HG03039 (cell line): Measurements from ENCODE around the gene METTL21A.
"Not testable (repeated sequence)": the region's sequence is repeated elsewhere in the genome, so short reads cannot be mapped to it uniquely, and the experiment has no call there.

ENCODE experiments used
- ATAC-seq: cut with Tn5 transposase; IDR thresholded peaks from one replicate; pipeline ENCODE4 v1.9.1; 2021; ENCODE audit warnings: mild to moderate bottlenecking, moderate library complexity; ENCODE audit not compliant: unreplicated experiment

METTL21A gene

GRCh38 chr2:207625014-207625907 lies at the start of gene METTL21A:
TSS of gene METTL21A (minus strand) at chr2:207625394. CDS start at chr2:207624375, 1,019 bp downstream.
- peak; percentile 63 for ATAC-seq

- ATAC-seq: no peak
Measured at GRCh38 chr2:207674826-207675225, 49.6 kb upstream of the METTL21A start.

- ATAC-seq: no peak
Measured at GRCh38 chr2:207674266-207674774, 49.1 kb upstream of the METTL21A start.

- no peak for ATAC-seq
Measured at GRCh38 chr2:207673431-207673830, 48.2 kb upstream of the METTL21A start.

- ATAC-seq: no peak
Measured at GRCh38 chr2:207670887-207671286, 45.7 kb upstream of the METTL21A start.

GRCh38 chr2:207663870-207664545 lies 38.8 kb upstream of the METTL21A start:
- no peak for ATAC-seq

- ATAC-seq: peak; percentile 93
Measured at GRCh38 chr2:207662203-207662602, 37.0 kb upstream of the METTL21A start.

- ATAC-seq: no peak
Measured at GRCh38 chr2:207660994-207661393, 35.8 kb upstream of the METTL21A start.

- no peak for ATAC-seq
Measured at GRCh38 chr2:207658156-207658555, 33.0 kb upstream of the METTL21A start.

- ATAC-seq: no peak
Measured at GRCh38 chr2:207655000-207655399, 29.8 kb upstream of the METTL21A start.

- not testable (repeated sequence) for ATAC-seq
Measured at GRCh38 chr2:207646582-207646981, 21.4 kb upstream of the METTL21A start.

GRCh38 chr2:207643892-207644291 lies 18.7 kb upstream of the METTL21A start:
- ATAC-seq: no peak

- no peak for ATAC-seq
Measured at GRCh38 chr2:207640661-207641060, 15.5 kb upstream of the METTL21A start.

- ATAC-seq: no peak
Measured at GRCh38 chr2:207640160-207640559, 15.0 kb upstream of the METTL21A start.

- ATAC-seq: not testable (repeated sequence)
Measured at GRCh38 chr2:207639288-207639687, 14.1 kb upstream of the METTL21A start.

- ATAC-seq: no peak
Measured at GRCh38 chr2:207635468-207636200, 10.4 kb upstream of the METTL21A start.

GRCh38 chr2:207633686-207634085 lies 8.5 kb upstream of the METTL21A start:
- no peak for ATAC-seq

GRCh38 chr2:207632575-207633493 lies 7.6 kb upstream of the METTL21A start:
- ATAC-seq: no peak

GRCh38 chr2:207630491-207630890 lies 5.3 kb upstream of the METTL21A start:
- no peak for ATAC-seq

- no peak for ATAC-seq
Measured at GRCh38 chr2:207629553-207629952, 4.4 kb upstream of the METTL21A start.
